ENCODE data around the gene SETBP1. TPM values are rescaled to one million over a fixed set of nuclear protein-coding genes. Genes with fewer than 3 reads are reported as not detected.

Gene SETBP1
- total RNA-seq, 1 donor: 22.8 TPM

DNA sequence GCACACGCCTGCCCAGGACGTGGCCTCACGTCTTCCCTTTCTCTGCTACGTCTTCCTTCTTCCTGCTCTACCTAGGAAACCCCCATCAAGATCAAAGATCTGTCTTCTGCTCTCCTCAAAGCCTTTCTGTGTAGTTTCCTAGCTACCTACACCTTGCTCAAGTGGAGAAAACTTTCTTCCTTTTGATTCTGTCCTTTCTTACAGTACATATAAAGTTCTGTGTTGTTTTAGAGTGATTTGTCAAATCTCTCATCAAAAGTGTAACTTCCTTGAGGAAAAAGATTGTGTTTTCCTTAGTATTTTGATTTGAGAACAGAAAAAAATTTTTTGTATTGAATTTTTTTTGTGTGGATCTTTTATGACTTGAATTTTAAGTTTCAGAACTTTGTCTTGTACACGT lies 17.8 kb downstream of the SETBP1 start:
- no peaks in the 10 kb centered on the region for H3K79me2 ChIP-seq (ENCODE audit: insufficient read depth, low read length)
- H3K27me3 ChIP-seq (ENCODE audit: insufficient read depth, low read length): no peaks in the 10 kb centered on the region
- H2AFZ ChIP-seq (ENCODE audit: low read length): no peak overlapping the region
- TF ChIP-seq, protein P1, sequence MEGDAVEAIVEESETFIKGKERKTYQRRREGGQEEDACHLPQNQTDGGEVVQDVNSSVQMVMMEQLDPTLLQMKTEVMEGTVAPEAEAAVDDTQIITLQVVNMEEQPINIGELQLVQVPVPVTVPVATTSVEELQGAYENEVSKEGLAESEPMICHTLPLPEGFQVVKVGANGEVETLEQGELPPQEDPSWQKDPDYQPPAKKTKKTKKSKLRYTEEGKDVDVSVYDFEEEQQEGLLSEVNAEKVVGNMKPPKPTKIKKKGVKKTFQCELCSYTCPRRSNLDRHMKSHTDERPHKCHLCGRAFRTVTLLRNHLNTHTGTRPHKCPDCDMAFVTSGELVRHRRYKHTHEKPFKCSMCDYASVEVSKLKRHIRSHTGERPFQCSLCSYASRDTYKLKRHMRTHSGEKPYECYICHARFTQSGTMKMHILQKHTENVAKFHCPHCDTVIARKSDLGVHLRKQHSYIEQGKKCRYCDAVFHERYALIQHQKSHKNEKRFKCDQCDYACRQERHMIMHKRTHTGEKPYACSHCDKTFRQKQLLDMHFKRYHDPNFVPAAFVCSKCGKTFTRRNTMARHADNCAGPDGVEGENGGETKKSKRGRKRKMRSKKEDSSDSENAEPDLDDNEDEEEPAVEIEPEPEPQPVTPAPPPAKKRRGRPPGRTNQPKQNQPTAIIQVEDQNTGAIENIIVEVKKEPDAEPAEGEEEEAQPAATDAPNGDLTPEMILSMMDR (IDR thresholded peaks at IDR 0.05; ENCODE audit: extremely low read depth, low read depth, low read length): no peak
- H3K4me3 ChIP-seq (ENCODE audit: insufficient read depth, low read length): no peak overlapping the region
- no peaks in the 10 kb centered on the region for H3K9me3 ChIP-seq (ENCODE audit: low read depth, low read length)
- no peak overlapping the region for H3K4me2 ChIP-seq (ENCODE audit: insufficient read depth, low read length)
- no peaks in the 10 kb centered on the region for H3K4me1 ChIP-seq (ENCODE audit: insufficient read depth, low read length)
- H3K36me3 ChIP-seq (ENCODE audit: insufficient read depth, low read length): no peaks in the 10 kb centered on the region
- H3K27ac ChIP-seq (ENCODE audit: low read depth, low read length): no peak overlapping the region
- DNase-seq (ENCODE audit: insufficient read length, low spot score, missing footprints): no peak
- H4K20me1 ChIP-seq (ENCODE audit: insufficient read depth, low read length): no peaks in the 10 kb centered on the region

DNA sequence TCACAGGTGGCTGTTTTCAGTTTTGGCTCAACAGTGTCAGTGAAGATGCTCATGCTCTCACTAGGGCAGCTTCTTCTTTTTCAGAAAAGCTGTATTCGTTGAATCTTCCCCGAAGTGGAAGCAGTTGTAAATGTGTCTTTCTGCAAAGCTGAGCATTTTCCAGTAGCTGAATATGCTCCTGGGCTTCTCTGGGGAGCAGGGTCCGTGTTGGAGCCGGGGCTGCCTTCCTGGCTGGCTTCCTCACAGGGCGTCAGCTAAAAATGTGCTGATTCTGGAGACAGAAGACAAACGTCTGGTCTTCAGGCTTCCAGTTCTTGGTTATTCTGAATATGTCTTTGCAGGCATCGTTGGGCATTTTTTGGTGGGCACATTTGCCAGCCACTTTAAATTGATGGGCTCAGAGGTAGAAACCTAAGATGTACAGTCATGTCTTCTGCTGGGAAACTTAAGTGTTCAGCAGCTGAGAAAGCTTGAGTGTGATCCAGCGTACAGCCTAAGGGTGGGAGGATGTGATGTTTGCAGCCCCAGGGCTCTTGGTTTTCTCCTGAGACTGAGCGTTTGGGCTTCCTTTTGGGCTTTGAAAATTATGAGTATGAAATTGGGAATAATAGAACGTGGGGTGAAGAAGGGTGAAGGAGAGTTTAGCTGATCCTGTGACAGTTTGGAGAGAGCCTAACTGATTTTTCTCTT lies 19.0 kb downstream of the SETBP1 start:
- H3K36me3 ChIP-seq (ENCODE audit: insufficient read depth, low read length): no peaks in the 10 kb centered on the region
- no peaks in the 10 kb centered on the region for H4K20me1 ChIP-seq (ENCODE audit: insufficient read depth, low read length)
- no peak overlapping the region for H3K4me3 ChIP-seq (ENCODE audit: insufficient read depth, low read length)
- no peak overlapping the region for H2AFZ ChIP-seq (ENCODE audit: low read length)
- TF ChIP-seq, protein P1 (IDR thresholded peaks at IDR 0.05; ENCODE audit: extremely low read depth, low read depth, low read length): no peak
- no peaks in the 10 kb centered on the region for H3K4me1 ChIP-seq (ENCODE audit: insufficient read depth, low read length)
- no peaks in the 10 kb centered on the region for H3K27me3 ChIP-seq (ENCODE audit: insufficient read depth, low read length)
- H3K79me2 ChIP-seq (ENCODE audit: insufficient read depth, low read length): no peaks in the 10 kb centered on the region
- no peaks in the 10 kb centered on the region for H3K9me3 ChIP-seq (ENCODE audit: low read depth, low read length)
- no peak overlapping the region for H3K4me2 ChIP-seq (ENCODE audit: insufficient read depth, low read length)
- no peak for DNase-seq (ENCODE audit: insufficient read length, low spot score, missing footprints)
- H3K27ac ChIP-seq (ENCODE audit: low read depth, low read length): no peak overlapping the region

DNA sequence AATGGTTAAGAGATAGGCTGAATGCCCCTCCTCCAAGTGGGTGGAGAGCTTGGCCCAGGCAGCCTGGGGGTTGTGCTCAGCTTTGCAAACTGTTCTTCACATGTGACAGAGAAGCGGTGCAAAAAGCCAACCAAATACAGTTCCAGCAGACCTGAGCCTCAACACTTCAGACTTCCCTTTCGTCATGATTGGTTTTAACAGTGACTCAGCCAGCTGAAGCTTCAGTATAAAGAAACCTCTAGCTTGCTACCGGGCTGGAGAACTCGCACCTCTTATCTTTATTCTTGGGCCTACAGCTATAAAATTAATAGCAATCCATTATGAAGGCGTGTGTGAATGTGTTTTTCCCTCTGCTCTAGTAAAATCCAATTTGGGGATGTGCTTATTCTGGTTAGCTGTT lies 20.0 kb downstream of the SETBP1 start:
- H3K4me1 ChIP-seq (ENCODE audit: insufficient read depth, low read length): no peaks in the 10 kb centered on the region
- no peak for DNase-seq (ENCODE audit: insufficient read length, low spot score, missing footprints)
- no peak overlapping the region for H2AFZ ChIP-seq (ENCODE audit: low read length)
- no peaks in the 10 kb centered on the region for H3K9me3 ChIP-seq (ENCODE audit: low read depth, low read length)
- H3K36me3 ChIP-seq (ENCODE audit: insufficient read depth, low read length): no peaks in the 10 kb centered on the region
- H3K27me3 ChIP-seq (ENCODE audit: insufficient read depth, low read length): no peaks in the 10 kb centered on the region
- TF ChIP-seq, protein P1 (IDR thresholded peaks at IDR 0.05; ENCODE audit: extremely low read depth, low read depth, low read length): no peak
- H3K27ac ChIP-seq (ENCODE audit: low read depth, low read length): no peak overlapping the region
- no peaks in the 10 kb centered on the region for H4K20me1 ChIP-seq (ENCODE audit: insufficient read depth, low read length)
- no peak overlapping the region for H3K4me2 ChIP-seq (ENCODE audit: insufficient read depth, low read length)
- no peak overlapping the region for H3K4me3 ChIP-seq (ENCODE audit: insufficient read depth, low read length)
- H3K79me2 ChIP-seq (ENCODE audit: insufficient read depth, low read length): no peaks in the 10 kb centered on the region

DNA sequence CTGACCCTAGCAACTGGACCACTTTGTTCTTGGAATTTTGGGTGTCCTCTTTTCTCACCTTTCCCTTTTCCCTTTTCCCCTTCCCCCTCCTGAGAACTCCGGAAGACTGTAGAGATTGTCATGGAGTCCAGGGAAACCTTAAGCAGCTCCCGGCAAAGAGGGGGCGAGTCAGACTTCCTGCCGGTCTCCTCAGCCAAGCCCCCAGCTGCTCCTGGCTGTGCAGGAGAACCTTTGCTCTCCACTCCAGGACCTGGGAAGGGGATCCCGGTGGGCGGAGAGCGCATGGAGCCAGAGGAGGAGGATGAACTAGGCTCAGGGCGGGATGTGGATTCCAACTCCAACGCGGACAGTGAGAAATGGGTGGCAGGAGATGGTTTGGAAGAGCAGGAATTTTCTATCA lies 20.5 kb downstream of the SETBP1 start:
- Histone ChIP-seq H3K9me3 (ENCODE audit: low read depth, low read length) (no peaks in the 10 kb centered on the region), H3K79me2 (ENCODE audit: insufficient read depth, low read length) (no peaks in the 10 kb centered on the region), H3K4me3 (ENCODE audit: insufficient read depth, low read length) (no peak overlapping the region), H2AFZ (ENCODE audit: low read length) (no peak overlapping the region), H3K27ac (ENCODE audit: low read depth, low read length) (no peak overlapping the region), H3K4me2 (ENCODE audit: insufficient read depth, low read length) (no peak overlapping the region), H3K36me3 (ENCODE audit: insufficient read depth, low read length) (no peaks in the 10 kb centered on the region), H3K4me1 (ENCODE audit: insufficient read depth, low read length) (no peaks in the 10 kb centered on the region), H4K20me1 (ENCODE audit: insufficient read depth, low read length) (no peaks in the 10 kb centered on the region), H3K27me3 (ENCODE audit: insufficient read depth, low read length) (no peaks in the 10 kb centered on the region)
- no peak for DNase-seq (ENCODE audit: insufficient read length, low spot score, missing footprints)
- TF ChIP-seq, protein P1 (IDR thresholded peaks at IDR 0.05; ENCODE audit: extremely low read depth, low read depth, low read length): no peak

All from osteoblast (primary cell).